Measurements from ENCODE around the gene AXIN1. TPM values are rescaled to one million over a fixed set of nuclear protein-coding genes. Genes with fewer than 3 reads are reported as not detected.

Gene AXIN1
- total RNA-seq, 4 donors from 2014 or later: 37.9 to 45.7 (median 40.6) TPM

DNA sequence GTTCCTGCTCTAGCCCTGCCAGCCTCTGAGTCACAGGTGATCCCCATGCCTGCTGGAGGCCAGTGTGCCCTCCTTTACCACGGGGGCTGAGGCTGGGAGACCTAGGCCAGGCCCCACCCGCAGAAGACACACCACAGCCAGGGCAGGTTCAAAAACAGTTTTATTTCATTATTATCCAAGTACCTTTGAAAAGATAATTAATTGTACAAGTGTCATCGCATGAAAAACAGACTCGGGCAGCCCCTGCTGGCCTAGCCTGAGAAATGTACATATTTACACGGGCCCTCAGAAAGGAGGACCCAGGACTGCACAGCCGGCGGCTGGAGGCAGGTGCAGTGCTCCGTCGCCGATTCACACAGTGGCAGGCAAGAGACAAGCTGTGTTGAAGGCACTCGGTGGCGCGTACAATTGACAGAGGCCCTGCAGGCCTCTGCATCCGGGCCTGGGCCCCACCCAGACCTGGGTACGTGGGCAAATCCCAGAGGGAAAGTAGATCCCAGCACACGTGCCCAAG, 65.2 kb downstream of the AXIN1 start:
- 77 to 78% methylated on average over 15 to 16 of the region's 16 CpGs for WGBS, 2 donors
- no peak for DNase-seq (ENCODE audit: low spot score in 2 of 2)
- TF ChIP-seq, protein P1, sequence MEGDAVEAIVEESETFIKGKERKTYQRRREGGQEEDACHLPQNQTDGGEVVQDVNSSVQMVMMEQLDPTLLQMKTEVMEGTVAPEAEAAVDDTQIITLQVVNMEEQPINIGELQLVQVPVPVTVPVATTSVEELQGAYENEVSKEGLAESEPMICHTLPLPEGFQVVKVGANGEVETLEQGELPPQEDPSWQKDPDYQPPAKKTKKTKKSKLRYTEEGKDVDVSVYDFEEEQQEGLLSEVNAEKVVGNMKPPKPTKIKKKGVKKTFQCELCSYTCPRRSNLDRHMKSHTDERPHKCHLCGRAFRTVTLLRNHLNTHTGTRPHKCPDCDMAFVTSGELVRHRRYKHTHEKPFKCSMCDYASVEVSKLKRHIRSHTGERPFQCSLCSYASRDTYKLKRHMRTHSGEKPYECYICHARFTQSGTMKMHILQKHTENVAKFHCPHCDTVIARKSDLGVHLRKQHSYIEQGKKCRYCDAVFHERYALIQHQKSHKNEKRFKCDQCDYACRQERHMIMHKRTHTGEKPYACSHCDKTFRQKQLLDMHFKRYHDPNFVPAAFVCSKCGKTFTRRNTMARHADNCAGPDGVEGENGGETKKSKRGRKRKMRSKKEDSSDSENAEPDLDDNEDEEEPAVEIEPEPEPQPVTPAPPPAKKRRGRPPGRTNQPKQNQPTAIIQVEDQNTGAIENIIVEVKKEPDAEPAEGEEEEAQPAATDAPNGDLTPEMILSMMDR (IDR thresholded peaks at IDR 0.05): no peak
- TF ChIP-seq POLR2A (IDR thresholded peaks at IDR 0.05): no peak

GRCh38 chr16:286491-287297, 65.8 kb downstream of the AXIN1 start:
- H3K4me3 ChIP-seq (ENCODE audit: low read depth, poor library complexity, severe bottlenecking): no peak overlapping the region
- 90 to 95% methylated on average over 17 to 20 of the region's 22 CpGs for WGBS, 2 donors
- TF ChIP-seq, protein P1 (IDR thresholded peaks at IDR 0.05): no peak
- no peak for TF ChIP-seq POLR2A (IDR thresholded peaks at IDR 0.05)
- no peak for DNase-seq (ENCODE audit: low spot score in 2 of 2)
- intact Hi-C loops (cut with DNase I; ENCODE audit: low total_unique reads): no loop called here

More for the DNA sequence above, 65.2 kb downstream of the AXIN1 start:
- H3K4me3 ChIP-seq (ENCODE audit: low read depth, poor library complexity, severe bottlenecking): no peak overlapping the region
- intact Hi-C loops (cut with DNase I; ENCODE audit: low total_unique reads): no loop called here

DNA sequence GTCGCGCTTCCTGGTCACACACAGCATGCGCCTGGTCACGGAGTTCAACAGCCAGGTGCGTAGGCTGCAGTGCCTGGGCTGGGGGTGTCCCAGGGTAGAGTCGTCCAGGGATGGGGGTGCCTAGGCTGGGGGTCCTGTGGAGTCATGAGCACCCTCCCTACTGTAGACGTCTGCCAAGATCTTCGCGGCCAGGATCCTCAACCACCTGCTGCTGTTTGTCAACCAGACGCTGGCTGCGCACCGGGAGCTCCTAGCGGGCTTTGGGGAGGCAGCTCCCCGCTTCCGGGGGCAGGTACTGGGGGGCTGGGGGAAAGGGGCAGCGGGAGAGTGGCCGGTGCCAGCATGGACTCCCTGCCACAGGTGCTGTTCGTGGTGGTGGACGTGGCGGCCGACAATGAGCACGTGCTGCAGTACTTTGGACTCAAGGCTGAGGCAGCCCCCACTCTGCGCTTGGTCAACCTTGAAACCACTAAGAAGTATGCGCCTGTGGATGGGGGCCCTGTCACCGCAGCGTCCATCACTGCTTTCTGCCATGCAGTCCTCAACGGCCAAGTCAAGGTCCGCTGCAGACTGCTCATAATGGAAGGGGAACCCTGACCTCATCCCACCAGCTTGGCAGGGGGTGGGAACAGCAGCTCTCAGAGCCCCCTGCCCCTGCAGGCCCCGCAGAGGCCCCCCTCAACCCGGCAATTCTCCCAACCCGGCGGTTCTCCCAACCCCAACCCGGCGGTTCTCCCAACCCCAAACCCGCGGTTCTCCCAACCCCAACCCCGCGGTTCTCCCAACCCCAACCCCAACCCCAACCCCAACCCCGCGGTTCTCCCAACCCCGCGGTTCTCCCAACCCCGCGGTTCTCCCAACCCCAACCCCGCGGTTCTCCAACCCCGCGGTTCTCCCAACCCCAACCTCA, 67.1 kb downstream of the AXIN1 start:
- DNase-seq (ENCODE audit: low spot score in 2 of 2): no peak
- intact Hi-C loops (cut with DNase I; ENCODE audit: low total_unique reads): no loop called here
- no peak for TF ChIP-seq POLR2A (IDR thresholded peaks at IDR 0.05)
- 92 to 95% methylated on average over 33 to 48 of the region's 48 CpGs for WGBS, 2 donors
- H3K4me3 ChIP-seq (ENCODE audit: low read depth, poor library complexity, severe bottlenecking): no peak overlapping the region

- TF ChIP-seq, protein P1 (IDR thresholded peaks at IDR 0.05): no peak
- TF ChIP-seq POLR2A (IDR thresholded peaks at IDR 0.05): no peak
- 89 to 94% methylated on average over 38 to 52 of the region's 52 CpGs for WGBS, 2 donors
- no peak for DNase-seq (ENCODE audit: low spot score in 2 of 2)
- intact Hi-C loops (cut with DNase I; ENCODE audit: low total_unique reads): no loop called here
- no peak overlapping the region for H3K4me3 ChIP-seq (ENCODE audit: low read depth, poor library complexity, severe bottlenecking)
Measured at GRCh38 chr16:284204-285120, 68.1 kb downstream of the AXIN1 start.

DNA sequence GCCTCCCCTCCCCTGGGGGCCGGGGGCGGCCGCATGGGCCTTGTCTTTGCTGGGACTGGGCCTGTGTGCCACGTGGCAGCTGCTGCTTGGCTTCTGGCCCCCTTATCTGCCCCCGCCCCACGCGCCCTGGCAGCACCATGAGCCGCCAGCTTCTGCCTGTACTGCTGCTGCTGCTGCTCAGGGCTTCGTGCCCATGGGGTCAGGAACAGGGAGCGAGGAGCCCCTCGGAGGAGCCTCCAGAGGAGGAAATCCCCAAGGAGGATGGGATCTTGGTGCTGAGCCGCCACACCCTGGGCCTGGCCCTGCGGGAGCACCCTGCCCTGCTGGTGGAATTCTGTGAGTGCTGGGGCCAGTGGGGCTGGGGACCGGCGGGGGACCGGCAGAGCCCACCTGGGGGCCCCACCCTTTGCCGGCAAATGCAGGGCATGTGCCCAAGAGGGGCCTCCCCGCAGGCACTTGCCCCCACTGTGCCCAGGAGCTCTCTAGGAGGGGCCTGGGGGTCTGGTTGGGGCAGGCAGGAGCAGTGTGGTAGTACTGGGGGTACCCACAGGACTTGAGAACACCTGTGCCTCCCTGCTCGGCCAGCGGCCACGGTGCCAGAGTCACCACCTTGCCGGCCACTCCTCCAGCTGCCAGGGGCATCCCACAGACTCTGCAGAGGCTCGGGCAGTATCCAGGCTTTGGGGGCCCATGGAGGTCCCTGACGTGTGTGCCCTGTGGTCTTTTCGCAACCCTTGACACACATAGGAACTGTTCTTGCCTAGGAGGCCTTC, 69.3 kb downstream of the AXIN1 start, which contains the start of gene PDIA2:
Gene PDIA2, plus strand, starts transcription at position 132 of the 773 bp plus-strand sequence. Its CDS starts 6 bp downstream, at position 138.
- WGBS, 2 donors: 51% methylated on average over 16 to 19 of the region's 25 CpGs
- no peak for DNase-seq (ENCODE audit: low spot score in 2 of 2)
- intact Hi-C loops (cut with DNase I; ENCODE audit: low total_unique reads): no loop called here
- H3K4me3 ChIP-seq (ENCODE audit: low read depth, poor library complexity, severe bottlenecking): no peak within 1 kb of the TSS
- no peak for TF ChIP-seq POLR2A (IDR thresholded peaks at IDR 0.05)
- TF ChIP-seq, protein P1 (IDR thresholded peaks at IDR 0.05): no peak
